Caco-2 (cell line): ENCODE data around the gene NPAS3. TPM values are rescaled to one million over a fixed set of nuclear protein-coding genes. Genes with fewer than 3 reads are reported as not detected.

Experiments used
- BruUV-seq: library from RNA; stranded (reverse); fragments of 400-500 nt; replicated peaks from 2 replicates; lab custom pipeline; 2021; lab: Mats Ljungman, UMichigan
- CTCF ChIA-PET: fragments of 300-600 bp; sonication (Branson Sonifier 250); formaldehyde crosslinking; loops from one replicate; lab custom pipeline; 2022; ENCODE audit warnings: antibody characterized with exemption; lab: Charles Lee
- POLR2A ChIA-PET: fragments of 300-600 bp; sonication (Branson Sonifier 250); formaldehyde crosslinking; loops from one replicate; lab custom pipeline; 2022; ENCODE audit warnings: antibody characterized with exemption; lab: Charles Lee
- DNase-seq, 2 experiments: peaks; one replicate each; pipeline versions ENCODE4 v3.0.0 to v3.0.0-alpha.2; 2020 to 2022
- H3K27me3 ChIP-seq: replicated peaks from 2 replicates; pipeline ENCODE4 v1.6.0; 2011; ENCODE audit warnings: low read length; ENCODE audit not compliant: control insufficient read depth, insufficient read depth
- H3K36me3 ChIP-seq: 2 replicates; pipeline ENCODE4 v1.5.1; 2011; ENCODE audit warnings: low read length; ENCODE audit not compliant: control insufficient read depth, insufficient read depth
- H3K4me1 ChIP-seq: fragments of 250-450 bp; sonication (Bioruptor Pico); 2 replicates; pipeline ENCODE4 v1.5.1; 2020; ENCODE audit warnings: mild to moderate bottlenecking
- H3K4me3 ChIP-seq: 2 replicates; pipeline ENCODE4 v1.5.1; 2011; ENCODE audit warnings: low read depth, mild to moderate bottlenecking, control low read depth, low read length
- H3K9me3 ChIP-seq: fragments of 250-450 bp; sonication (Bioruptor Pico); 2 replicates; pipeline ENCODE4 v1.5.1; 2020; ENCODE audit warnings: mild to moderate bottlenecking, moderate library complexity
- H3K27ac Mint-ChIP-seq: one replicate; pipeline ENCODE4 v1.8.0; 2022; ENCODE audit warnings: mixed read lengths; ENCODE audit not compliant: unreplicated experiment
- H3K27me3 Mint-ChIP-seq: one replicate; pipeline ENCODE4 v1.8.0; 2022; ENCODE audit warnings: mixed read lengths; ENCODE audit not compliant: insufficient read depth, unreplicated experiment
- H3K36me3 Mint-ChIP-seq: one replicate; pipeline ENCODE4 v1.8.0; 2022; ENCODE audit warnings: mild to moderate bottlenecking, mixed read lengths; ENCODE audit not compliant: insufficient read depth, unreplicated experiment
- H3K4me1 Mint-ChIP-seq: one replicate; pipeline ENCODE4 v1.8.0; 2022; ENCODE audit warnings: low read depth, mixed read lengths; ENCODE audit not compliant: unreplicated experiment
- H3K4me3 Mint-ChIP-seq: one replicate; pipeline ENCODE4 v1.8.0; 2022; ENCODE audit warnings: mild to moderate bottlenecking, moderate library complexity, mixed read lengths; ENCODE audit not compliant: unreplicated experiment
- H3K9me3 Mint-ChIP-seq: one replicate; pipeline ENCODE4 v1.8.0; 2022; ENCODE audit warnings: mixed read lengths; ENCODE audit not compliant: unreplicated experiment
- CTCF ChIP-seq, 2 experiments: fragments of 200-600 bp in 1 of 2; IDR thresholded peaks; 1 replicate in 1 of 2; 2 replicates in 1 of 2; pipeline versions ENCODE4 v1.5.1 to v1.8.0; 2011 to 2022; ENCODE audit warnings: antibody characterized with exemption in 1 of 2, control low read depth in 1 of 2, inconsistent platforms in 1 of 2, low read depth in 1 of 2, low read length in 1 of 2, mild to moderate bottlenecking in 1 of 2, moderate library complexity in 1 of 2; ENCODE audit not compliant: insufficient read depth in 1 of 2, severe bottlenecking in 1 of 2, unreplicated experiment in 1 of 2
- intact Hi-C: fragments of 100-400 bp; cut with micrococcal nuclease; formaldehyde crosslinking; loops from one replicate; pipeline ENCODE4 v1.10.0; 2022; ENCODE audit not compliant: unreplicated experiment
- total RNA-seq: library from RNA; stranded (reverse); gene quantifications from 2 replicates; pipeline ENCODE4 v1.2.3, GENCODE V29; 2022

The NPAS3 gene
- total RNA-seq, 1 experiment from 2014 or later = not detected

GRCh38 chr14:33573301-33573880 is 634.7 kb downstream of the NPAS3 start:
- no peak overlapping the region for H3K4me3 Mint-ChIP-seq
- no peaks in the 10 kb centered on the region for H3K36me3 ChIP-seq
- BruUV-seq = no TSS peak
- no peak for TF ChIP-seq CTCF (IDR thresholded peaks at IDR 0.05; ENCODE audit: insufficient read depth in 1 of 2, low read depth in 1 of 2, low read length in 1 of 2, severe bottlenecking in 1 of 2, unreplicated experiment in 1 of 2)
- ChIA-PET CTCF (no interaction called here), POLR2A (no interaction called here)
- DNase-seq = no peak
- H3K4me3 ChIP-seq = no peak overlapping the region
- no peaks in the 10 kb centered on the region for H3K27me3 Mint-ChIP-seq
- no peaks in the 10 kb centered on the region for H3K27me3 ChIP-seq
- no peak overlapping the region for H3K27ac Mint-ChIP-seq
- H3K9me3 Mint-ChIP-seq = peaks cover 6% of the 10 kb centered on the region
- H3K4me1 ChIP-seq = peaks cover 20% of the 10 kb centered on the region
- intact Hi-C loops = no loop called here
- H3K9me3 ChIP-seq = 0 out of 2 replicates have a peak, but pooled peaks cover 3% of the 10 kb centered on the region
- no peaks in the 10 kb centered on the region for H3K36me3 Mint-ChIP-seq
- peaks cover 12% of the 10 kb centered on the region for H3K4me1 Mint-ChIP-seq

- no peaks in the 10 kb centered on the region for H3K36me3 ChIP-seq
- intact Hi-C loops = no loop called here
- no peak for TF ChIP-seq CTCF (IDR thresholded peaks at IDR 0.05; ENCODE audit: insufficient read depth in 1 of 2, low read depth in 1 of 2, low read length in 1 of 2, severe bottlenecking in 1 of 2, unreplicated experiment in 1 of 2)
- H3K4me3 Mint-ChIP-seq = no peak overlapping the region
- no peak overlapping the region for H3K27ac Mint-ChIP-seq
- CTCF ChIA-PET = no interaction called here
- no peak overlapping the region for H3K4me3 ChIP-seq
- H3K9me3 ChIP-seq = 0 out of 2 replicates have a peak, but pooled peaks cover 3% of the 10 kb centered on the region
- H3K27me3 ChIP-seq = no peaks in the 10 kb centered on the region
- no peaks in the 10 kb centered on the region for H3K36me3 Mint-ChIP-seq
- BruUV-seq = no TSS peak
- H3K9me3 Mint-ChIP-seq = peaks cover 6% of the 10 kb centered on the region
- H3K4me1 ChIP-seq = peaks cover 18% of the 10 kb centered on the region
- DNase-seq = no peak
- H3K4me1 Mint-ChIP-seq = peaks cover 10% of the 10 kb centered on the region
- POLR2A ChIA-PET = no interaction called here
- no peaks in the 10 kb centered on the region for H3K27me3 Mint-ChIP-seq
Measured at GRCh38 chr14:33576014-33576413, 637.3 kb downstream of the NPAS3 start.

GRCh38 chr14:33578461-33579216 is 640.0 kb downstream of the NPAS3 start:
- peak in 1 of 2 experiments; percentile 12 for DNase-seq
- peaks cover 10% of the 10 kb centered on the region for H3K4me1 Mint-ChIP-seq
- no peak overlapping the region for H3K4me3 Mint-ChIP-seq
- intact Hi-C loops = no loop called here
- ChIA-PET CTCF (no interaction called here), POLR2A (no interaction called here)
- H3K27ac Mint-ChIP-seq = no peak overlapping the region
- H3K9me3 Mint-ChIP-seq = peaks cover 1% of the 10 kb centered on the region
- H3K4me3 ChIP-seq = no peak overlapping the region
- no peaks in the 10 kb centered on the region for H3K27me3 Mint-ChIP-seq
- H3K4me1 ChIP-seq = peaks cover 18% of the 10 kb centered on the region
- H3K36me3 ChIP-seq = no peaks in the 10 kb centered on the region
- no peak for TF ChIP-seq CTCF (IDR thresholded peaks at IDR 0.05; ENCODE audit: insufficient read depth in 1 of 2, low read depth in 1 of 2, low read length in 1 of 2, severe bottlenecking in 1 of 2, unreplicated experiment in 1 of 2)
- H3K36me3 Mint-ChIP-seq = no peaks in the 10 kb centered on the region
- no TSS peak for BruUV-seq
- 0 out of 2 replicates have a peak, but pooled peaks cover 3% of the 10 kb centered on the region for H3K9me3 ChIP-seq
- no peaks in the 10 kb centered on the region for H3K27me3 ChIP-seq
